DOHH2 (cell line): Measurements from ENCODE around the gene GGCT.

Experiments
- H3F3A ChIP-seq: fragments of 200-600 bp; sonication (generic), shearing (Covaris generic); 2 replicates; pipeline ENCODE4 v1.6.0; 2016; ENCODE audit warnings: antibody characterized with exemption, mild to moderate bottlenecking; ENCODE audit not compliant: control insufficient read depth, insufficient read depth
- H3K27ac ChIP-seq: fragments of 200-600 bp; sonication (generic); 2 replicates; pipeline ENCODE4 v1.5.1; 2014; ENCODE audit warnings: low read depth, mild to moderate bottlenecking, low read length, moderate library complexity
- H3K27me3 ChIP-seq: fragments of 200-600 bp; sonication (generic); 2 replicates; pipeline ENCODE4 v1.6.1; 2014; ENCODE audit warnings: mild to moderate bottlenecking, low read length, mixed read lengths; ENCODE audit not compliant: control insufficient read depth
- H3K36me3 ChIP-seq: fragments of 200-600 bp; sonication (generic); 2 replicates; pipeline ENCODE4 v1.6.1; 2014; ENCODE audit warnings: mild to moderate bottlenecking, low read length, moderate library complexity, mixed read lengths; ENCODE audit not compliant: control insufficient read depth
- H3K4me1 ChIP-seq: fragments of 200-600 bp; sonication (generic); 2 replicates; pipeline ENCODE4 v1.6.1; 2014; ENCODE audit warnings: mild to moderate bottlenecking, low read length, mixed read lengths; ENCODE audit not compliant: control insufficient read depth
- H3K4me2 ChIP-seq: fragments of 200-600 bp; sonication (generic); 2 replicates; pipeline ENCODE4 v1.6.0; 2014; ENCODE audit warnings: mild to moderate bottlenecking, low read length, moderate library complexity
- H3K4me3 ChIP-seq: fragments of 200-600 bp; sonication (generic); 2 replicates; pipeline ENCODE4 v1.5.1; 2014; ENCODE audit warnings: mild to moderate bottlenecking, low read length, mixed read lengths
- H3K79me2 ChIP-seq: fragments of 200-600 bp; sonication (generic); 2 replicates; pipeline ENCODE4 v1.6.1; 2014; ENCODE audit warnings: mild to moderate bottlenecking, low read length, mixed read lengths; ENCODE audit not compliant: control insufficient read depth
- H3K9me2 ChIP-seq: fragments of 200-600 bp; sonication (generic); replicated peaks from 2 replicates; pipeline ENCODE4 v1.6.1; 2014; ENCODE audit warnings: mild to moderate bottlenecking, low read length, mixed read lengths; ENCODE audit not compliant: control insufficient read depth
- H3K9me3 ChIP-seq: fragments of 200-600 bp; sonication (generic); 2 replicates; pipeline ENCODE4 v1.6.1; 2014; ENCODE audit warnings: antibody characterized with exemption, low read length, mixed read lengths; ENCODE audit not compliant: control insufficient read depth, insufficient read depth
- H4K20me1 ChIP-seq: fragments of 200-600 bp; sonication (generic); 2 replicates; pipeline ENCODE4 v1.6.0; 2014; ENCODE audit warnings: low read depth, mild to moderate bottlenecking, antibody characterized with exemption, low read length, moderate library complexity; ENCODE audit not compliant: control insufficient read depth, insufficient read depth
- CTCF ChIP-seq: fragments of 200-600 bp; sonication (generic); IDR thresholded peaks from one replicate; pipeline ENCODE4 v1.5.1; 2014; ENCODE audit warnings: antibody characterized with exemption, mild to moderate bottlenecking, low read depth, low read length; ENCODE audit not compliant: poor library complexity, severe bottlenecking
- EZH2phosphoT487 ChIP-seq: fragments of 200-600 bp; sonication (generic); IDR thresholded peaks from 2 replicates; pipeline ENCODE4 v1.6.1; 2017; ENCODE audit warnings: borderline replicate concordance, mild to moderate bottlenecking, antibody characterized with exemption, low read length, moderate library complexity, mixed read lengths

GGCT gene

GRCh38 chr7:30470771-30471170, 33.9 kb downstream of the GGCT start:
- H3K9me2 ChIP-seq = no peaks in the 10 kb centered on the region
- no peak overlapping the region for H3K4me3 ChIP-seq
- H3K9me3 ChIP-seq = no peaks in the 10 kb centered on the region
- H4K20me1 ChIP-seq = no peaks in the 10 kb centered on the region
- H3K79me2 ChIP-seq = no peaks in the 10 kb centered on the region
- TF ChIP-seq CTCF (no peak), EZH2phosphoT487 (no peak)
- H3K4me2 ChIP-seq = no peak overlapping the region
- peaks cover 63% of the 10 kb centered on the region for H3K4me1 ChIP-seq
- no peaks in the 10 kb centered on the region for H3F3A ChIP-seq
- H3K27ac ChIP-seq = no peak overlapping the region
- no peaks in the 10 kb centered on the region for H3K36me3 ChIP-seq
- no peaks in the 10 kb centered on the region for H3K27me3 ChIP-seq

GRCh38 chr7:30470163-30470770, 34.4 kb downstream of the GGCT start:
- H4K20me1 ChIP-seq = no peaks in the 10 kb centered on the region
- H3F3A ChIP-seq = no peaks in the 10 kb centered on the region
- no peaks in the 10 kb centered on the region for H3K36me3 ChIP-seq
- H3K9me2 ChIP-seq = no peaks in the 10 kb centered on the region
- no peaks in the 10 kb centered on the region for H3K9me3 ChIP-seq
- no peaks in the 10 kb centered on the region for H3K27me3 ChIP-seq
- H3K4me2 ChIP-seq = no peak overlapping the region
- TF ChIP-seq CTCF (no peak), EZH2phosphoT487 (no peak)
- no peaks in the 10 kb centered on the region for H3K79me2 ChIP-seq
- H3K4me3 ChIP-seq = no peak overlapping the region
- H3K4me1 ChIP-seq = peaks cover 59% of the 10 kb centered on the region
- no peak overlapping the region for H3K27ac ChIP-seq

GRCh38 chr7:30469303-30469702, 35.3 kb downstream of the GGCT start:
- no peaks in the 10 kb centered on the region for H3K9me2 ChIP-seq
- H3K27me3 ChIP-seq = no peaks in the 10 kb centered on the region
- no peaks in the 10 kb centered on the region for H3K79me2 ChIP-seq
- no peak for TF ChIP-seq CTCF
- TF ChIP-seq EZH2phosphoT487 = no peak
- no peaks in the 10 kb centered on the region for H3F3A ChIP-seq
- H3K27ac ChIP-seq = no peak overlapping the region
- H4K20me1 ChIP-seq = no peaks in the 10 kb centered on the region
- no peaks in the 10 kb centered on the region for H3K9me3 ChIP-seq
- no peak overlapping the region for H3K4me3 ChIP-seq
- no peak overlapping the region for H3K4me2 ChIP-seq
- no peaks in the 10 kb centered on the region for H3K36me3 ChIP-seq
- H3K4me1 ChIP-seq = peaks cover 58% of the 10 kb centered on the region
